Amygdala (tissue), 56 donors: ENCODE results near the gene NOL4L.

Experiments used
- DNase-seq, 56 donors: peaks; one replicate each; lab custom pipeline; 2025; lab: John Stamatoyannopoulos, UW

Gene NOL4L

GRCh38 chr20:32585011-32585585, at the start of gene NOL4L:
Gene NOL4L (minus strand): TSS chr20:32585333. CDS start chr20:32584890, 443 bp downstream.
- peak in 20 of 56 donors; percentile 11 to 57 (median 34) for DNase-seq

- DNase-seq: no peak
Observed at GRCh38 chr20:32634041-32634805, 49.1 kb upstream of the NOL4L start.

- DNase-seq: no peak
Observed at GRCh38 chr20:32632461-32633354, 47.6 kb upstream of the NOL4L start.

GRCh38 chr20:32631933-32632460, 46.9 kb upstream of the NOL4L start:
- DNase-seq: no peak

- DNase-seq: no peak
Observed at GRCh38 chr20:32629813-32630212, 44.7 kb upstream of the NOL4L start.

- no peak for DNase-seq
Observed at GRCh38 chr20:32628960-32629530, 43.9 kb upstream of the NOL4L start.

- DNase-seq: peak in 46 of 56 donors; percentile 17 to 82 (median 52)
Observed at GRCh38 chr20:32626859-32627636, 41.9 kb upstream of the NOL4L start.

- DNase-seq: no peak
Observed at GRCh38 chr20:32626407-32626806, 41.3 kb upstream of the NOL4L start.

- DNase-seq: peak in 2 of 56 donors; percentile 7 to 14
Observed at GRCh38 chr20:32625996-32626395, 40.9 kb upstream of the NOL4L start.

GRCh38 chr20:32624687-32625345, 39.7 kb upstream of the NOL4L start:
- DNase-seq: no peak

- no peak for DNase-seq
Observed at GRCh38 chr20:32623667-32624157, 38.6 kb upstream of the NOL4L start.

- no peak for DNase-seq
Observed at GRCh38 chr20:32622585-32623468, 37.7 kb upstream of the NOL4L start.

- no peak for DNase-seq
Observed at GRCh38 chr20:32621891-32622584, 36.9 kb upstream of the NOL4L start.

- peak in 7 of 56 donors; percentile 6 to 34 (median 12) for DNase-seq
Observed at GRCh38 chr20:32621071-32621890, 36.1 kb upstream of the NOL4L start.

- DNase-seq: no peak
Observed at GRCh38 chr20:32619586-32619985, 34.5 kb upstream of the NOL4L start.

GRCh38 chr20:32614772-32615171, 29.6 kb upstream of the NOL4L start:
- no peak for DNase-seq
